IPS-18c (cell line): ENCODE results near the gene MAPRE2.

ENCODE experiments used
- H3K4me3 ChIP-seq: 2 replicates; pipeline ENCODE4 v1.7.0; 2013; ENCODE audit warnings: low read depth, mild to moderate bottlenecking, low read length, moderate library complexity; ENCODE audit not compliant: insufficient read depth
- H3K9me3 ChIP-seq: one replicate; pipeline ENCODE4 v1.6.1; 2013; ENCODE audit warnings: mild to moderate bottlenecking, low read length, moderate library complexity; ENCODE audit not compliant: control insufficient read depth, insufficient read depth

Gene MAPRE2

DNA sequence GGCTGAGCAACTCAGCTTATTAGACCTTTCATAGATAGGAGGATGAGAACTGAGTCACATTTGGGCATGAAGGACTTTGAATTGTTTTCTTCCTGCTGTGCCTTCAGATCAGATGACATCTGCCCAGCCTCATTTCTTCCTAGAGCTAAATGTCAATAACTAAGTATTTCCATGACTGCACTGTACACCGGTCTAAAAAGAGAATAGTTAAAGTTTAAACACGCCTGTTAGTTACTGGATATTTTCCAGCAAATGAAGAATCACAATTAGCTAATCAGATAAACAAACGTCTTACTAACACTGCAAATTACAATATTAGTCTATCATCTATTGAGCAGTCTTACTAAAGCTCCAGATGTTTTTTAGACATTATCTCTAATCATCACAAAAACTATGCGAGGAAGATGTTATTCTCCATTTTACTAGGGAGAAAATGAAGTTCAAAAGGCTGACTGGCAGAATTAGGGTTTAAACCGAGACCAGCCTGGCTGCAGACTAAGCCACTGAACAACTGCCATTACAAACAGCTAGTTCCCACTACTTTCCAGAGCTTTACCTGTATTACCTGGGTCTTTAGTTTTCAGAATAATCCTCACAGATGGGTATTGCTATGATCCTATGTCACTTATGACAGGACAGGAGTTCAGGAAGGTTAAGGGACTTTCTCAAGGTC lies 130.2 kb downstream of the MAPRE2 start:
- H3K9me3 ChIP-seq = no peaks in the 10 kb centered on the region
- H3K4me3 ChIP-seq = no peak overlapping the region

GRCh38 chr18:35172009-35172408 lies 130.8 kb downstream of the MAPRE2 start:
- Histone ChIP-seq H3K4me3 (no peak overlapping the region), H3K9me3 (no peaks in the 10 kb centered on the region)

- Histone ChIP-seq H3K4me3 (no peak overlapping the region), H3K9me3 (no peaks in the 10 kb centered on the region)
These were observed 131.3 kb downstream of the MAPRE2 start for GRCh38 chr18:35172451-35173035.

GRCh38 chr18:35174093-35174731 lies 133.0 kb downstream of the MAPRE2 start:
- H3K4me3 ChIP-seq = no peak overlapping the region
- no peaks in the 10 kb centered on the region for H3K9me3 ChIP-seq

DNA sequence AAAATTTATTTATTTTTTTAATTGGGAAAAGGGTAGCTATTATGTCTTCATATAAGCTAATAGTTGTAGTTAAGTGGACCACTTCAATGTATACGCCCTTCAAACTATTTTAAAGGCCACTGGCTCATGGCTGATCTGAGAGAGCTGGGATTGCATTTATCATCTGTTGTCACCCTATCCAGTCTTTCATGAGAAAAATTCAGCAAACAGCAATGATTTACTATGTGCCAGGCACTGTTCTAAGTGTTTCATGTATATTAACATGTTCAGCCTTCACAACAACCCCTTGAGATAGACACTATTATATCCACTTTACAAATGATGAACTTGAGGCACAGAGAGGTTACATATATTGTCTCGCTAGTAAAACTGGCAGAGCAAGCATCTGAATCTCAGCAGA lies 133.5 kb downstream of the MAPRE2 start:
- Histone ChIP-seq H3K9me3 (no peaks in the 10 kb centered on the region), H3K4me3 (no peak overlapping the region)

- no peaks in the 10 kb centered on the region for H3K9me3 ChIP-seq
- no peak overlapping the region for H3K4me3 ChIP-seq
These were observed 135.7 kb downstream of the MAPRE2 start for GRCh38 chr18:35176925-35177324.

- Histone ChIP-seq H3K9me3 (no peaks in the 10 kb centered on the region), H3K4me3 (no peak overlapping the region)
These were observed 137.0 kb downstream of the MAPRE2 start for GRCh38 chr18:35178260-35178659.

GRCh38 chr18:35179906-35180305 lies 138.7 kb downstream of the MAPRE2 start:
- Histone ChIP-seq H3K4me3 (no peak overlapping the region), H3K9me3 (no peaks in the 10 kb centered on the region)

- Histone ChIP-seq H3K9me3 (no peaks in the 10 kb centered on the region), H3K4me3 (no peak overlapping the region)
These were observed 139.2 kb downstream of the MAPRE2 start for GRCh38 chr18:35180455-35180854.

DNA sequence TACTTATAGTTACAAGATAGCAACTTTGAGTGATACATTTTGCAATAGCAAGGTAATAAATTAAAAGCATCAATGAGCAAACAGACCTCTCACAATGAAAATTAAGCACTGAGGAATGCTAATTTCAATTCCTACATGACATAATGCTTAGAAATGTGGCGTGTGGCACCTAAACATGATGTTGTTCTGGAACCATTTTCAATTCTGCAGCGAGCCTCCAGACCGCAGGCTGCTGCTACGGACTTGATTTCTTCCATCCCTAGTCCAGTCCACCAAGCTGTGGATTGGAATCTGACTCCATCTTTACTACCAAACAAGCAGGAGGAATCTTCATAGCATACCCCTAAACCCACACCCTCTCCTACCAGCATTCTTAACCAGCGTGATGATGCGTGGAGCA lies 140.9 kb downstream of the MAPRE2 start:
- no peak overlapping the region for H3K4me3 ChIP-seq
- H3K9me3 ChIP-seq = no peaks in the 10 kb centered on the region

DNA sequence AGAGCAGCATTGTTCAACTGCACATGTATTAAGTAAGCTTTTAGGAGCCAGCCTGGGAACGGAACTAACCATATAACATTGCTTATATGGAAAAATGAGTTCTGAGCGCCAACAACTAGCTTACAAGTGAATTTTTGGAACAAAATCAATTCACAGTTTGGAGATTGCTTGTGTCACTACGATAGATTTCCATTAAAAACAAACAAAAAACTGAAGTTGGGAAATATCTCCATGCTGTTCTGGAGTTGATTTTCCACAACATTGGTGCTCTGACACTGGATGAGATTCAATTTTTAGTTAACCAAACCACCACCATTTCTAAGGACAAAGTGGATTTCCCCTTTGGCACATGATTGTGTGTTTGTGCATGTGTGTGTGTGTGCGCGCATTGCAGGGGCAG lies 142.7 kb downstream of the MAPRE2 start:
- Histone ChIP-seq H3K4me3 (no peak overlapping the region), H3K9me3 (no peaks in the 10 kb centered on the region)

DNA sequence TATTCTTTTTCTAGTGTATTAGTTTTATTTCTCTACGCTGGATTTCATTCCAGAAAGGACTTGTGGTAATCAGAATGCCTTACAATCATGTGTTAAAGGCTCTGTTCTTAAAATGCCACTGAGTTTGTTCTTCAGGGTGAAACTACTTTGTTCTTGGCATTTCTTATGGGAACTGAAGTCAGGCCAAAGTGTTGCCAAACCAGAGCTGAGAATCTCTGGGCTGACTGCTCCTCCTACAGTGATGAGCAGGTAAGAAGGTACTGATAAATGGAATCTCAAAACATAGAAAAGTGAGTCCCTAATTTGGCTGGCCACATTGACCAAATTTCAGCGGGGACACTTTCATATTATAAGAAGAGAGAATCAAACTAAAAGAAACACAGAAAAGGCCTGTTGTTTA lies 144.6 kb downstream of the MAPRE2 start:
- no peaks in the 10 kb centered on the region for H3K9me3 ChIP-seq
- no peak overlapping the region for H3K4me3 ChIP-seq

DNA sequence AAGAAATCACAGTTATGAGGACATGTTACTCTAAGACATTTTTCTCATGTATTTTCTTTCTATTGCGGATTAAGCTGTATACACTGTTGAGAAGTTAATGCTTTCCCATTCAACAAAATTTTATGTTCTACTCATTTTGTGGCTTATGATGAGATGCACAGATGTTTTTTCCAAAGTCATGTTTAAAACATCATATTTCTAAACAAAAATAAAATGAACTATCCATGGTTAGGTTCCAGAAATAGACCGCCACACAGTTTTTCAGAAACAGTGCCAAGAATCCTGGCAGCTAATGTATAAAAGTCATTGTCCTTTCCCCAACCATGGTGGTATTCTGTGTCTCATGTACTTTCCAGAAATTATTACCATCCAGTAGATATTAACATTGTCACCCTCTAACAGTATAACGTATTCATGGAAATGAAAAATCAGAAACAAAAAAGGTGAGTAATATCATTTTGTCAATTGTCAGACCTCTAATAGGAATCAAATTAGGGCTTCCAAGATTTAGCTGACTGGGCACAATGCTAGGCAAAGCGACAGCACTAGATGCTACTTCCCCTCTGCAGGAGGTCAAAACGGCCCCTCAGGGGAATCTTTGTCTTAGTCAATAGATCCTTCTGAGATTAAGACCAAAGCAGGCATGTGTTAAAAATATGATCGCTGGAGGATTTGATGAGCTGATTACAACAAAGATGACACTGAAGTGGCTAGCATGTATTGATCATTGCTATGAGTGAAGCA lies 145.2 kb downstream of the MAPRE2 start:
- no peak overlapping the region for H3K4me3 ChIP-seq

DNA sequence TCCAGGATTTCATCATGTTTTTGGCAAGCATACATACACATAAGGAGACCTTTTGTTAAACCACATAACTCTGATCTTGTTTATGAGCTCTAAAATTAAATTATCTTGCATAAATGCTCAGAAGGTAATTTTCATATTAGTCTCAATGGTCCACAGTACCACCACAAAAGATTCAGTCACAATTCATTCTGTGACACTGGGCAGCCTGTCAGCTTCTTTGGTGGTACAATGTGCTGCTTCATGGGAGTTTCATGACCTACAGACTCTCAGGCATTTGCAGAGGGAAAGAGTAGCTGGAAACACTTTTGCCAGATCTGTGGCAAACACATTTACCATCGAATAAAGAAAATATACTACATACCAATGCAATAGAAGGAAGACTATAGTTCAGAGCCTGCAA lies 148.3 kb downstream of the MAPRE2 start:
- Histone ChIP-seq H3K9me3 (no peaks in the 10 kb centered on the region), H3K4me3 (no peak overlapping the region)

More for the DNA sequence above, 145.2 kb downstream of the MAPRE2 start:
- H3K9me3 ChIP-seq = no peaks in the 10 kb centered on the region

DNA sequence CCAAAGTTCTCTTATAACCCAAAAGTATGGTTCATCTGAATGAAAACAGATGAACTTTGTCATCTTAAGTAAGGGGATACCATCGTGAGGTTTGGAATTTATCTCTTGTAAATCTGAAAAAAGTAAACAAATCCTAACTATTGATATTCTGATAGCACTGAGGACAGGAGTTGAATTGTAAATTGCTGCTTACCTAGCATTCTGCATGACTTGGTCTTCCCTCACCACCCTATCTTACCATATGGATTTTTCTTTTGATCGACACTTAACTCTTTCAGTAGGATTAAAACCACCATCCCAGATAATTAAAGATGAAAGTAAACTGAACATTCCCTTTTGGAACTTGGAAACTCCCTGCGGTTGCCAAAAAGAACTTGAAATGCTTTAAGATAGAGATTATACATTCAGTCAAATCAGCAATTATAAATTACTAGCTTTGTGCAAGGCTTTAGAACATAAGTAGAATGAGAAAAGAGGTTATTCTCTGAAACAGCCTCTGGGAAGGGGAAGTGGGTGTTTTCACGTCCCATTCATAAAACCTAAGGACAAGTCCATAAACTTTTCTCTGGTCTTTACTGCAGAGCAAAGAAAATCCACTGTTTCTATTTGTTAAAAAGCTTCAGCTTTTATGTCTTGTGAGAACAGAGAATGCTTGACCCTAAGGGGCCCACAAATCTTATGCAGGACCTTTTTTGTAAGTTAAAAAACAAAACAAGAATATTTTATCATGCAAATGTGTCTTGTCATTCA lies 149.9 kb downstream of the MAPRE2 start:
- no peaks in the 10 kb centered on the region for H3K9me3 ChIP-seq
- H3K4me3 ChIP-seq = no peak overlapping the region

- Histone ChIP-seq H3K4me3 (no peak overlapping the region), H3K9me3 (no peaks in the 10 kb centered on the region)
These were observed 150.4 kb downstream of the MAPRE2 start for GRCh38 chr18:35191698-35192025.

DNA sequence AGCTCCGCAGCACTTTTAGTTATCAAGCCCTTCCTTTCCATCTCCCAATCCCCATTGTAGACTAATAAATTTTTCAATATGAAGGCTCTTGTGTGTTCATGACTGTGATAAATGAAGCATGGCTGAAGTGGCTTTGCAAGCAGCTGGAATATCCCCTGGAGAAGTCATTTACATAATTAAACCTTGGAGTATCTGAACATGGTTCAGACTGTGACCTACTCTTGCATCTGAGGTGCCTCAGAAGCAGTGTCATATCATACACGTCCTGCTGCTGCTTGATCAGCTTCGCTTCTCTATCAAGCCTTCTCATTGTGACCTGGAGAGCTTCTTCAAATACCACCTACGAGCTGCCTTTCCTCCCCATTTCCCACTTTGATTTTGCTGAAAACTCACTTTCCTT lies 151.2 kb downstream of the MAPRE2 start:
- H3K4me3 ChIP-seq = no peak overlapping the region
- no peaks in the 10 kb centered on the region for H3K9me3 ChIP-seq
